ENCODE results near the gene GUF1.

DNA sequence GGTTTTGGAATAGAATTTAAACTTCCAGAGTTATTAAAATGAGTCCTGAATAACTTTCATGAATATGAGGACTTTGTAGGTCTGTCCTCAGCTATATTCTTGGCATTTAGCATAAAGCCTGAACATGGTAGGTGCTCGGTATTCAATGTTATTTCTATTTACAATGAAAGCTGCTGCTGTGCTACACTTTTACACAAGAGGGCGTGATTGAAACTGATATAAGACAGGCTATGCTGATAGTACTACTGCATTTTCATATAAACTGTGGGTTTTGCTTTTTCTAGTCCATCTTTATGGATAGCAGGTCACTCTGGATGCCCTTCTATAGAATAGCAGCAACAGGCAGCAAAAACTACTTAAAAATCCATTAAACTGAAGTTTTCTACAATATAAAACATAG, 60.4 kb downstream of the GUF1 start:
- TF ChIP-seq CBX5 (IDR thresholded peaks at IDR 0.05; ENCODE audit: low read depth) (no peak), SREBF2 (IDR thresholded peaks at IDR 0.05; ENCODE audit: low read length) (no peak), EZH2 (IDR thresholded peaks at IDR 0.05; ENCODE audit: borderline replicate concordance, control insufficient read depth, low read depth, low read length) (no peak), CEBPB (IDR thresholded peaks at IDR 0.05; ENCODE audit: borderline replicate concordance in 1 of 2, low read depth in 2 of 2, low read length in 2 of 2) (no peak), MTA3 (IDR thresholded peaks at IDR 0.05; ENCODE audit: borderline replicate concordance, low read length) (no peak), FOXM1 (IDR thresholded peaks at IDR 0.05; ENCODE audit: low read depth, low read length) (no peak), NRF1 (conservative IDR thresholded peaks at IDR 0.05; ENCODE audit: low read depth, low read length) (no peak), TCF7 (IDR thresholded peaks at IDR 0.05; ENCODE audit: borderline replicate concordance) (no peak), POLR2AphosphoS2 (IDR thresholded peaks at IDR 0.05; ENCODE audit: low read depth, low read length) (no peak), ZZZ3 (IDR thresholded peaks at IDR 0.05; ENCODE audit: control insufficient read depth, insufficient read length, low read depth) (no peak), TAF1 (IDR thresholded peaks at IDR 0.05; ENCODE audit: borderline replicate concordance, low read depth, low read length) (no peak), RAD21 (IDR thresholded peaks at IDR 0.05; ENCODE audit: insufficient read depth, low read depth, low read length) (no peak)
- TF ChIP-seq, protein P1, sequence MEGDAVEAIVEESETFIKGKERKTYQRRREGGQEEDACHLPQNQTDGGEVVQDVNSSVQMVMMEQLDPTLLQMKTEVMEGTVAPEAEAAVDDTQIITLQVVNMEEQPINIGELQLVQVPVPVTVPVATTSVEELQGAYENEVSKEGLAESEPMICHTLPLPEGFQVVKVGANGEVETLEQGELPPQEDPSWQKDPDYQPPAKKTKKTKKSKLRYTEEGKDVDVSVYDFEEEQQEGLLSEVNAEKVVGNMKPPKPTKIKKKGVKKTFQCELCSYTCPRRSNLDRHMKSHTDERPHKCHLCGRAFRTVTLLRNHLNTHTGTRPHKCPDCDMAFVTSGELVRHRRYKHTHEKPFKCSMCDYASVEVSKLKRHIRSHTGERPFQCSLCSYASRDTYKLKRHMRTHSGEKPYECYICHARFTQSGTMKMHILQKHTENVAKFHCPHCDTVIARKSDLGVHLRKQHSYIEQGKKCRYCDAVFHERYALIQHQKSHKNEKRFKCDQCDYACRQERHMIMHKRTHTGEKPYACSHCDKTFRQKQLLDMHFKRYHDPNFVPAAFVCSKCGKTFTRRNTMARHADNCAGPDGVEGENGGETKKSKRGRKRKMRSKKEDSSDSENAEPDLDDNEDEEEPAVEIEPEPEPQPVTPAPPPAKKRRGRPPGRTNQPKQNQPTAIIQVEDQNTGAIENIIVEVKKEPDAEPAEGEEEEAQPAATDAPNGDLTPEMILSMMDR (IDR thresholded peaks at IDR 0.05 in 2 of 3, conservative IDR thresholded peaks at IDR 0.05 in 1 of 3; ENCODE audit: control insufficient read depth in 2 of 3, extremely low read depth in 1 of 3, insufficient read depth in 1 of 3, low read depth in 3 of 3, low read length in 3 of 3): no peak
- TF ChIP-seq, protein P2, sequence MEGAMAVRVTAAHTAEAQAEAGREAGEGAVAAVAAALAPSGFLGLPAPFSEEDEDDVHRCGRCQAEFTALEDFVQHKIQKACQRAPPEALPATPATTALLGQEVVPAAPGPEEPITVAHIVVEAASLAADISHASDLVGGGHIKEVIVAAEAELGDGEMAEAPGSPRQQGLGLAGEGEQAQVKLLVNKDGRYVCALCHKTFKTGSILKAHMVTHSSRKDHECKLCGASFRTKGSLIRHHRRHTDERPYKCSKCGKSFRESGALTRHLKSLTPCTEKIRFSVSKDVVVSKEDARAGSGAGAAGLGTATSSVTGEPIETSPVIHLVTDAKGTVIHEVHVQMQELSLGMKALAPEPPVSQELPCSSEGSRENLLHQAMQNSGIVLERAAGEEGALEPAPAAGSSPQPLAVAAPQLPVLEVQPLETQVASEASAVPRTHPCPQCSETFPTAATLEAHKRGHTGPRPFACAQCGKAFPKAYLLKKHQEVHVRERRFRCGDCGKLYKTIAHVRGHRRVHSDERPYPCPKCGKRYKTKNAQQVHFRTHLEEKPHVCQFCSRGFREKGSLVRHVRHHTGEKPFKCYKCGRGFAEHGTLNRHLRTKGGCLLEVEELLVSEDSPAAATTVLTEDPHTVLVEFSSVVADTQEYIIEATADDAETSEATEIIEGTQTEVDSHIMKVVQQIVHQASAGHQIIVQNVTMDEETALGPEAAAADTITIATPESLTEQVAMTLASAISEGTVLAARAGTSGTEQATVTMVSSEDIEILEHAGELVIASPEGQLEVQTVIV (IDR thresholded peaks at IDR 0.05; ENCODE audit: borderline replicate concordance, partially characterized antibody): no peak
